OCI-LY1 (cell line): ENCODE measurements around the gene ATP11C.

Source experiments
- H2AFZ ChIP-seq: fragments of 200-600 bp; sonication (generic), shearing (Covaris generic); 2 replicates; pipeline ENCODE4 v1.6.0; 2014; ENCODE audit warnings: antibody characterized with exemption, mild to moderate bottlenecking, low read length
- H3F3A ChIP-seq: fragments of 200-600 bp; sonication (generic), shearing (Covaris generic); 2 replicates; pipeline ENCODE4 v1.6.0; 2014; ENCODE audit warnings: mild to moderate bottlenecking, antibody characterized with exemption, low read length, moderate library complexity; ENCODE audit not compliant: insufficient read depth
- H3K27ac ChIP-seq: fragments of 200-600 bp; sonication (generic); 2 replicates; pipeline ENCODE4 v1.5.1; 2014; ENCODE audit warnings: low read length, mixed run types, mild to moderate bottlenecking, low read depth; ENCODE audit not compliant: poor library complexity, severe bottlenecking
- H3K27me3 ChIP-seq: fragments of 200-600 bp; sonication (generic); 2 replicates; pipeline ENCODE4 v1.6.0; 2014; ENCODE audit warnings: antibody characterized with exemption, mild to moderate bottlenecking, low read length, moderate library complexity; ENCODE audit not compliant: insufficient read depth
- H3K36me3 ChIP-seq: fragments of 200-600 bp; sonication (generic); 2 replicates; pipeline ENCODE4 v1.6.1; 2014; ENCODE audit warnings: mild to moderate bottlenecking, antibody characterized with exemption, low read length, moderate library complexity, mixed read lengths; ENCODE audit not compliant: insufficient read depth
- H3K4me1 ChIP-seq: fragments of 200-600 bp; sonication (generic); 2 replicates; pipeline ENCODE4 v1.5.1; 2014; ENCODE audit warnings: mild to moderate bottlenecking, low read length, moderate library complexity; ENCODE audit not compliant: insufficient read depth, severe bottlenecking
- H3K4me2 ChIP-seq: fragments of 200-600 bp; sonication (generic), shearing (Covaris generic); 2 replicates; pipeline ENCODE4 v1.6.1; 2014; ENCODE audit warnings: low read length
- H3K4me3 ChIP-seq: fragments of 200-600 bp; sonication (generic); 2 replicates; pipeline ENCODE4 v1.5.1; 2014; ENCODE audit warnings: low read length, low read depth, mild to moderate bottlenecking, mixed read lengths; ENCODE audit not compliant: poor library complexity, severe bottlenecking
- H3K79me2 ChIP-seq: fragments of 200-600 bp; shearing (Covaris generic); 2 replicates; pipeline ENCODE4 v1.6.1; 2016; ENCODE audit warnings: mixed run types, low read length, mixed read lengths; ENCODE audit not compliant: insufficient read depth
- H3K9ac ChIP-seq: fragments of 200-600 bp; sonication (generic), shearing (Covaris generic); 2 replicates; pipeline ENCODE4 v1.6.1; 2014; ENCODE audit warnings: mild to moderate bottlenecking, low read length, mixed read lengths
- H3K9me2 ChIP-seq: fragments of 200-600 bp; sonication (generic), shearing (Covaris generic); 2 replicates; pipeline ENCODE4 v1.6.1; 2014; ENCODE audit warnings: low read depth, mild to moderate bottlenecking, low read length, mixed read lengths
- H3K9me3 ChIP-seq: fragments of 200-600 bp; shearing (Covaris generic); 2 replicates; pipeline ENCODE4 v1.6.1; 2014; ENCODE audit warnings: low read length, mixed read lengths
- H4K20me1 ChIP-seq: fragments of 200-600 bp; sonication (generic), shearing (Covaris generic); 2 replicates; pipeline ENCODE4 v1.6.0; 2016; ENCODE audit warnings: mild to moderate bottlenecking, low read length; ENCODE audit not compliant: insufficient read depth
- EZH2 ChIP-seq: fragments of 200-600 bp; sonication (generic), shearing (Covaris generic); IDR thresholded peaks from 2 replicates; pipeline ENCODE4 v1.8.0; 2017; ENCODE audit warnings: borderline replicate concordance, mixed run types, mild to moderate bottlenecking, antibody characterized with exemption, low read length, moderate library complexity, mixed read lengths
- TF ChIP-seq, protein P1 (sequence below): fragments of 200-600 bp; sonication (generic), shearing (Covaris generic); IDR thresholded peaks from 2 replicates; pipeline ENCODE4 v1.5.1; 2017; ENCODE audit warnings: mild to moderate bottlenecking, antibody characterized with exemption, low read length, moderate library complexity, mixed read lengths

ATP11C gene

GRCh38 chrX:139907078-139907477, 25.8 kb downstream of the ATP11C start:
- Histone ChIP-seq H2AFZ (no peak overlapping the region), H3K4me3 (no peak overlapping the region), H3K4me2 (no peak overlapping the region), H3K9me3 (no peaks in the 10 kb centered on the region), H3K9ac (no peak overlapping the region), H3K9me2 (no peaks in the 10 kb centered on the region), H3K4me1 (no peaks in the 10 kb centered on the region), H3K27me3 (no peaks in the 10 kb centered on the region), H4K20me1 (no peaks in the 10 kb centered on the region), H3K27ac (no peak overlapping the region), H3K79me2 (no peaks in the 10 kb centered on the region), H3F3A (no peaks in the 10 kb centered on the region), H3K36me3 (no peaks in the 10 kb centered on the region)
- TF ChIP-seq EZH2 = no peak
- TF ChIP-seq, protein P1, sequence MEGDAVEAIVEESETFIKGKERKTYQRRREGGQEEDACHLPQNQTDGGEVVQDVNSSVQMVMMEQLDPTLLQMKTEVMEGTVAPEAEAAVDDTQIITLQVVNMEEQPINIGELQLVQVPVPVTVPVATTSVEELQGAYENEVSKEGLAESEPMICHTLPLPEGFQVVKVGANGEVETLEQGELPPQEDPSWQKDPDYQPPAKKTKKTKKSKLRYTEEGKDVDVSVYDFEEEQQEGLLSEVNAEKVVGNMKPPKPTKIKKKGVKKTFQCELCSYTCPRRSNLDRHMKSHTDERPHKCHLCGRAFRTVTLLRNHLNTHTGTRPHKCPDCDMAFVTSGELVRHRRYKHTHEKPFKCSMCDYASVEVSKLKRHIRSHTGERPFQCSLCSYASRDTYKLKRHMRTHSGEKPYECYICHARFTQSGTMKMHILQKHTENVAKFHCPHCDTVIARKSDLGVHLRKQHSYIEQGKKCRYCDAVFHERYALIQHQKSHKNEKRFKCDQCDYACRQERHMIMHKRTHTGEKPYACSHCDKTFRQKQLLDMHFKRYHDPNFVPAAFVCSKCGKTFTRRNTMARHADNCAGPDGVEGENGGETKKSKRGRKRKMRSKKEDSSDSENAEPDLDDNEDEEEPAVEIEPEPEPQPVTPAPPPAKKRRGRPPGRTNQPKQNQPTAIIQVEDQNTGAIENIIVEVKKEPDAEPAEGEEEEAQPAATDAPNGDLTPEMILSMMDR = no peak

- Histone ChIP-seq H4K20me1 (no peaks in the 10 kb centered on the region), H3K79me2 (no peaks in the 10 kb centered on the region), H3F3A (no peaks in the 10 kb centered on the region), H3K36me3 (no peaks in the 10 kb centered on the region), H3K27me3 (no peaks in the 10 kb centered on the region), H3K9me3 (no peaks in the 10 kb centered on the region), H2AFZ (no peak overlapping the region), H3K4me2 (no peak overlapping the region), H3K9ac (no peak overlapping the region), H3K9me2 (no peaks in the 10 kb centered on the region), H3K4me1 (no peaks in the 10 kb centered on the region), H3K27ac (no peak overlapping the region), H3K4me3 (no peak overlapping the region)
- TF ChIP-seq EZH2 = no peak
- TF ChIP-seq, protein P1 = no peak
These were observed 27.1 kb downstream of the ATP11C start for GRCh38 chrX:139905743-139906142.

DNA sequence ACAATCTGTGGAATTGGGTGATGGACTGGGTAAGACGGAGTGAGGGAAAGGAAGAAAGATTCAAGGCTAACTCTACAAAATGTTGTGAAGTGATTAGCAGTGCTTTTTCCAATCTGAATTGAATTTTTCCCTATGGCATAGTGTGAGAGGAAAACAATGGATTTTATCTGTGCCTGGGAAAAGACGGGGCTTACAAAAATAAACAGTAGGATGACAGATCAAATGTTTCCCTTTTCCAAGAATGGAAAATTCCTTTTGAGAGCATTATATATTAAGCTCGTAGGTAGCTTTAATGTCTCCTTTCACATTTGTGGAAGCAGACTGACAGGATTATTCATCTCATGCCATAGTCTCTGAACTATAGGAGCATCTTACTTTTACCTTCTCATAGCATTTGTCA, 27.8 kb downstream of the ATP11C start:
- H3K9me2 ChIP-seq = no peaks in the 10 kb centered on the region
- no peaks in the 10 kb centered on the region for H4K20me1 ChIP-seq
- no peaks in the 10 kb centered on the region for H3K36me3 ChIP-seq
- H3K4me1 ChIP-seq = no peaks in the 10 kb centered on the region
- TF ChIP-seq, protein P1 = no peak
- no peak for TF ChIP-seq EZH2
- H3K79me2 ChIP-seq = no peaks in the 10 kb centered on the region
- H3K4me2 ChIP-seq = no peak overlapping the region
- no peak overlapping the region for H3K4me3 ChIP-seq
- no peak overlapping the region for H3K9ac ChIP-seq
- H3K27me3 ChIP-seq = no peaks in the 10 kb centered on the region
- H3K27ac ChIP-seq = no peak overlapping the region
- no peak overlapping the region for H2AFZ ChIP-seq
- H3K9me3 ChIP-seq = no peaks in the 10 kb centered on the region
- H3F3A ChIP-seq = no peaks in the 10 kb centered on the region
